Left lung (tissue), 10 donors: Measurements from ENCODE around the gene ATP6V0A1. TPM values are rescaled to one million over a fixed set of nuclear protein-coding genes. Genes with fewer than 3 reads are reported as not detected.
"Not testable (repeated sequence)": the region's sequence is repeated elsewhere in the genome, so short reads cannot be mapped to it uniquely, and the experiment has no call there.

Experiments used
- ATAC-seq: fragments of 200-7000 bp; cut with Tn5 transposase; one replicate; pipeline ENCODE4 v1.9.1; 2020; ENCODE audit warnings: moderate library complexity
- DNase-seq, 4 donors: peaks; one replicate each; pipeline ENCODE4 v3.0.0-alpha.2; 2013 to 2020
- H3K27ac ChIP-seq, 2 donors: fragments of 200-600 bp; sonication (generic) in 1 of 2; one replicate each; pipeline versions ENCODE4 v1.5.0 to v1.8.0; 2020 to 2021
- H3K27me3 ChIP-seq, 2 donors: fragments of 200-600 bp; sonication (generic) in 1 of 2; one replicate each; pipeline versions ENCODE4 v1.5.0 to v1.8.0; 2020 to 2021
- H3K36me3 ChIP-seq, 2 donors: fragments of 200-600 bp; sonication (generic) in 1 of 2; one replicate each; pipeline versions ENCODE4 v1.5.0 to v1.8.0; 2020 to 2021
- H3K4me1 ChIP-seq, 2 donors: fragments of 200-600 bp; one replicate each; pipeline ENCODE4 v1.8.0; 2021
- H3K4me3 ChIP-seq, 2 donors: fragments of 200-600 bp; sonication (generic) in 1 of 2; one replicate each; pipeline versions ENCODE4 v1.5.0 to v1.8.0; 2020 to 2021; ENCODE audit warnings: mild to moderate bottlenecking in 1 of 2
- H3K9me3 ChIP-seq, 2 donors: fragments of 200-600 bp; sonication (generic) in 1 of 2; one replicate each; pipeline versions ENCODE4 v1.5.0 to v1.8.0; 2020 to 2021
- CTCF ChIP-seq, 2 donors: fragments of 200-600 bp; sonication (generic) in 1 of 2; IDR thresholded peaks; one replicate each; pipeline versions ENCODE4 v1.5.0 to v1.8.0; 2021; ENCODE audit warnings: antibody characterized with exemption in 2 of 2
- intact Hi-C, 2 donors: fragments of 100-400 bp; cut with DNase I; formaldehyde crosslinking; loops; one replicate each; pipeline versions ENCODE4 v1.11.2 to v1.14.2; 2022
- polyA plus RNA-seq, 6 donors: library from polyadenylated mRNA; unstranded; fragments of 120-200 nt; gene quantifications; one replicate each; pipeline ENCODE4 v1.2.1, GENCODE V29; 2013; ENCODE audit not compliant: insufficient read length in 6 of 6
- total RNA-seq, 2 donors: library from RNA; stranded (reverse); fragmentation: NEBNext Ultra II Directional; extraction: Animal tissue kit (Norgen Biotek cat#: 25700); gene quantifications; one replicate each; pipeline ENCODE4 v1.2.1, GENCODE V29; 2021
- donor health status: DM: no; HTN: yes; CAD: no.
- donor health status: DM: no; HTN: no; CAD: no.

ATP6V0A1 gene
- total and polyA plus RNA-seq, 8 donors, result 46.1 to 103 (median 57.3) TPM

GRCh38 chr17:42411905-42412679 lies 46.6 kb upstream of the ATP6V0A1 start:
- Histone ChIP-seq H3K36me3 (no peaks in the 10 kb centered on the region), H3K27ac (peak overlapping the region; percentile 5 to 74), H3K9me3 (no peaks in the 10 kb centered on the region), H3K27me3 (no peaks in the 10 kb centered on the region), H3K4me3 (no peak overlapping the region), H3K4me1 (peaks cover 40 to 83% of the 10 kb centered on the region in 2 donors)
- intact Hi-C loops, result no loop called here
- ATAC-seq (no peak), DNase-seq (no peak)
- TF ChIP-seq CTCF (IDR thresholded peaks at IDR 0.05), result no peak

- Histone ChIP-seq H3K36me3 (no peaks in the 10 kb centered on the region), H3K27ac (peak overlapping the region; percentile 39 to 64), H3K27me3 (no peaks in the 10 kb centered on the region), H3K9me3 (no peaks in the 10 kb centered on the region), H3K4me3 (no peak overlapping the region), H3K4me1 (peaks cover 31 to 83% of the 10 kb centered on the region in 2 donors)
- no peak for ATAC-seq
- intact Hi-C loops, result no loop called here
- DNase-seq, result no peak
- TF ChIP-seq CTCF (IDR thresholded peaks at IDR 0.05), result no peak
Measured at GRCh38 chr17:42413464-42414040, 45.1 kb upstream of the ATP6V0A1 start.

- Histone ChIP-seq H3K9me3 (no peaks in the 10 kb centered on the region), H3K4me3 (no peak overlapping the region), H3K36me3 (no peaks in the 10 kb centered on the region), H3K27me3 (no peaks in the 10 kb centered on the region), H3K4me1 (peaks cover 20 to 82% of the 10 kb centered on the region in 2 donors), H3K27ac (peak overlapping the region; percentile 41 to 64)
- ATAC-seq (peak; percentile 80), DNase-seq (peak in 1 of 4 donors; percentile 72)
- intact Hi-C loops, result no loop called here
- no peak for TF ChIP-seq CTCF (IDR thresholded peaks at IDR 0.05)
Measured at GRCh38 chr17:42414704-42415409, 43.8 kb upstream of the ATP6V0A1 start.

- ATAC-seq, H3K9me3 ChIP-seq, DNase-seq, H3K36me3 ChIP-seq, H3K4me3 ChIP-seq, intact Hi-C loops: not testable (repeated sequence)
- Histone ChIP-seq H3K4me1 (peaks cover 19 to 93% of the 10 kb centered on the region in 2 donors), H3K27ac (peak overlapping the region in 1 of 2 donors; percentile 60), H3K27me3 (peaks cover 0 to 28% of the 10 kb centered on the region in 2 donors)
Measured at GRCh38 chr17:42417981-42418380, 40.7 kb upstream of the ATP6V0A1 start.

GRCh38 chr17:42421136-42421506 lies 37.6 kb upstream of the ATP6V0A1 start:
- Histone ChIP-seq H3K27ac (peak overlapping the region; percentile 89 to 91), H3K36me3 (no peaks in the 10 kb centered on the region), H3K9me3 (no peaks in the 10 kb centered on the region), H3K27me3 (peaks cover 0 to 51% of the 10 kb centered on the region in 2 donors), H3K4me1 (peaks cover 8 to 72% of the 10 kb centered on the region in 2 donors), H3K4me3 (peak overlapping the region; percentile 68 to 69)
- ATAC-seq (no peak), DNase-seq (no peak)
- intact Hi-C loops, result loop anchor here in 1 of 2 donors (5.0 kb wide), 1 partner anchor 96 kb away; no protein-coding TSS in a partner anchor
- no peak for TF ChIP-seq CTCF (IDR thresholded peaks at IDR 0.05)
